NCI-H345 treated with DMSO at 0.1 percent for 48 hours (cell line): ENCODE results near the gene ABCC3.
A peak's percentile ranks its signal among the peaks of the same experiment; 100 is the strongest.
"Not testable (repeated sequence)": the region's sequence is repeated elsewhere in the genome, so short reads cannot be mapped to it uniquely, and the experiment has no call there.

Source experiments
- DNase-seq: peaks from one replicate; lab custom pipeline; 2025; ENCODE audit not compliant: unreplicated experiment; lab: John Stamatoyannopoulos, UW

The ABCC3 gene

GRCh38 chr17:50697663-50698272 lies 63.1 kb downstream of the ABCC3 start:
- no peak for DNase-seq

GRCh38 chr17:50699410-50699809 lies 64.7 kb downstream of the ABCC3 start:
- no peak for DNase-seq

GRCh38 chr17:50703162-50703561 lies 68.5 kb downstream of the ABCC3 start:
- no peak for DNase-seq

- peak; percentile 68 for DNase-seq
Observed at GRCh38 chr17:50707289-50708049, 72.8 kb downstream of the ABCC3 start, which contains the start of gene ANKRD40. TSS of gene ANKRD40 (minus strand) at chr17:50707914. CDS start at chr17:50707654, 260 bp downstream.

GRCh38 chr17:50708050-50709000 lies 73.6 kb downstream of the ABCC3 start:
- no peak for DNase-seq

GRCh38 chr17:50709053-50709452 lies 74.4 kb downstream of the ABCC3 start:
- not testable (repeated sequence) for DNase-seq

GRCh38 chr17:50710025-50710424 lies 75.3 kb downstream of the ABCC3 start:
- no peak for DNase-seq

GRCh38 chr17:50710650-50711049 lies 76.0 kb downstream of the ABCC3 start:
- no peak for DNase-seq

- DNase-seq = no peak
Observed at GRCh38 chr17:50712641-50713040, 78.0 kb downstream of the ABCC3 start.

- no peak for DNase-seq
Observed at GRCh38 chr17:50715471-50715870, 80.8 kb downstream of the ABCC3 start.

- DNase-seq = peak; percentile 81
Observed at GRCh38 chr17:50719144-50719923, 84.7 kb downstream of the ABCC3 start, which contains the start of gene LUC7L3. TSS of gene LUC7L3 (plus strand) at chr17:50719603. CDS start at chr17:50719733, 130 bp downstream.

GRCh38 chr17:50719924-50720794 lies 85.5 kb downstream of the ABCC3 start:
- DNase-seq = no peak

- no peak for DNase-seq
Observed at GRCh38 chr17:50721194-50722010, 86.7 kb downstream of the ABCC3 start.

GRCh38 chr17:50722746-50723145 lies 88.1 kb downstream of the ABCC3 start:
- DNase-seq = no peak

- DNase-seq = not testable (repeated sequence)
Observed at GRCh38 chr17:50724622-50725021, 89.9 kb downstream of the ABCC3 start.

GRCh38 chr17:50725769-50726655 lies 91.3 kb downstream of the ABCC3 start:
- no peak for DNase-seq

GRCh38 chr17:50728112-50728429 lies 93.4 kb downstream of the ABCC3 start:
- DNase-seq = no peak
